Osteocyte (in vitro differentiated cells): Measurements from ENCODE around the gene APCDD1L. TPM values are rescaled to one million over a fixed set of nuclear protein-coding genes. Genes with fewer than 3 reads are reported as not detected.

Experiments
- DNase-seq: peaks from one replicate; pipeline ENCODE4 v3.0.0; 2021; ENCODE audit warnings: mixed read lengths; ENCODE audit not compliant: unreplicated experiment; ENCODE audit errors: extremely low spot score
- H3K27ac Mint-ChIP-seq: one replicate; pipeline ENCODE4 v1.8.0; 2021; ENCODE audit warnings: mild to moderate bottlenecking, mixed read lengths; ENCODE audit not compliant: unreplicated experiment
- H3K27me3 Mint-ChIP-seq: one replicate; pipeline ENCODE4 v1.8.0; 2021; ENCODE audit warnings: mixed read lengths; ENCODE audit not compliant: unreplicated experiment
- H3K36me3 Mint-ChIP-seq: one replicate; pipeline ENCODE4 v1.8.0; 2021; ENCODE audit warnings: mixed read lengths; ENCODE audit not compliant: unreplicated experiment
- H3K4me1 Mint-ChIP-seq: one replicate; pipeline ENCODE4 v1.8.0; 2021; ENCODE audit warnings: mixed read lengths; ENCODE audit not compliant: unreplicated experiment
- H3K4me3 Mint-ChIP-seq: one replicate; pipeline ENCODE4 v1.8.0; 2021; ENCODE audit warnings: mild to moderate bottlenecking, moderate library complexity, mixed read lengths; ENCODE audit not compliant: unreplicated experiment
- H3K9me3 Mint-ChIP-seq: one replicate; pipeline ENCODE4 v1.8.0; 2021; ENCODE audit warnings: mixed read lengths; ENCODE audit not compliant: unreplicated experiment
- CTCF ChIP-seq: fragments of 200-600 bp; sonication (generic); IDR thresholded peaks from 2 replicates; pipeline ENCODE4 v1.5.0; 2021; ENCODE audit warnings: antibody characterized with exemption, mild to moderate bottlenecking, moderate library complexity
- long read RNA-seq: library from polyadenylated mRNA; unstranded; transcript quantifications from one replicate; pipeline ENCODE4 v2.0.0, GENCODE V29; 2021
- total RNA-seq: library from RNA; stranded (reverse); gene quantifications from 2 replicates; pipeline ENCODE4 v1.2.1, GENCODE V29; 2021

The APCDD1L gene
- 2.4 and 3.1 TPM in 2 replicates for total RNA-seq
- long read RNA-seq, partial matches to known transcripts = 0 of 3 reads
- long read RNA-seq, other reads (novel, unspliced or antisense) = 3 of 3 reads

- Mint-ChIP-seq H3K4me3 (peak within 1 kb of the TSS; percentile 75), H3K27me3 (peaks cover 6% of the 10 kb centered on the region)
- no peak for DNase-seq
Measured at GRCh38 chr20:58515233-58516212, at the start of gene APCDD1L. APCDD1L (minus strand) TSS chr20:58515399; CDS start chr20:58514707, 692 bp downstream.

GRCh38 chr20:58559368-58559729 is 44.1 kb upstream of the APCDD1L start:
- no peak for DNase-seq
- no peak for TF ChIP-seq CTCF
- no peaks in the 10 kb centered on the region for H3K9me3 Mint-ChIP-seq
- H3K4me1 Mint-ChIP-seq = peaks cover 9% of the 10 kb centered on the region
- no peaks in the 10 kb centered on the region for H3K27me3 Mint-ChIP-seq
- H3K27ac Mint-ChIP-seq = no peak overlapping the region
- H3K4me3 Mint-ChIP-seq = no peak overlapping the region
- H3K36me3 Mint-ChIP-seq = peaks cover 2% of the 10 kb centered on the region

More at GRCh38 chr20:58515233-58516212, at the start of gene APCDD1L:
- no peak for TF ChIP-seq CTCF
- H3K36me3 Mint-ChIP-seq = no peaks in the 10 kb centered on the region
- H3K4me1 Mint-ChIP-seq = peaks cover 36% of the 10 kb centered on the region
- H3K27ac Mint-ChIP-seq = no peak within 1 kb of the TSS
- no peaks in the 10 kb centered on the region for H3K9me3 Mint-ChIP-seq

GRCh38 chr20:58558486-58559367 is 43.5 kb upstream of the APCDD1L start:
- peaks cover 1% of the 10 kb centered on the region for H3K36me3 Mint-ChIP-seq
- H3K27me3 Mint-ChIP-seq = no peaks in the 10 kb centered on the region
- DNase-seq = no peak
- peaks cover 12% of the 10 kb centered on the region for H3K4me1 Mint-ChIP-seq
- H3K9me3 Mint-ChIP-seq = no peaks in the 10 kb centered on the region
- no peak overlapping the region for H3K27ac Mint-ChIP-seq
- H3K4me3 Mint-ChIP-seq = no peak overlapping the region
- TF ChIP-seq CTCF = no peak

- no peak overlapping the region for H3K4me3 Mint-ChIP-seq
- H3K36me3 Mint-ChIP-seq = no peaks in the 10 kb centered on the region
- no peak for DNase-seq
- TF ChIP-seq CTCF = no peak
- H3K27me3 Mint-ChIP-seq = no peaks in the 10 kb centered on the region
- H3K27ac Mint-ChIP-seq = no peak overlapping the region
- H3K9me3 Mint-ChIP-seq = no peaks in the 10 kb centered on the region
- H3K4me1 Mint-ChIP-seq = peaks cover 17% of the 10 kb centered on the region
Measured at GRCh38 chr20:58557733-58558342, 42.6 kb upstream of the APCDD1L start.
